ENCODE data around the gene FAM219B.
"Not testable (repeated sequence)": the region's sequence is repeated elsewhere in the genome, so short reads cannot be mapped to it uniquely, and the experiment has no call there.

The FAM219B gene

GRCh38 chr15:74906450-74907162 lies at the start of gene FAM219B:
Gene FAM219B, minus strand, starts transcription at chr15:74906851. Its CDS starts 51 bp downstream, at chr15:74906800.
- H3K9me3 ChIP-seq (ENCODE audit: control insufficient read depth, low read depth, low read length), result no peaks in the 10 kb centered on the region
- peak within 1 kb of the TSS; percentile 82 for H3K4me3 ChIP-seq (ENCODE audit: low read length)
- H3K4me1 ChIP-seq (ENCODE audit: control insufficient read depth, low read depth, low read length), result no peaks in the 10 kb centered on the region
- H3K9ac ChIP-seq (ENCODE audit: low read length), result peak within 1 kb of the TSS; percentile 88
- peak within 1 kb of the TSS; percentile 67 for H3K27ac ChIP-seq (ENCODE audit: low read length)
- no peaks in the 10 kb centered on the region for H3K27me3 ChIP-seq (ENCODE audit: control insufficient read depth, insufficient read depth, low read length)
- peaks cover 33% of the 10 kb centered on the region for H3K36me3 ChIP-seq (ENCODE audit: control insufficient read depth, low read depth, low read length)

DNA sequence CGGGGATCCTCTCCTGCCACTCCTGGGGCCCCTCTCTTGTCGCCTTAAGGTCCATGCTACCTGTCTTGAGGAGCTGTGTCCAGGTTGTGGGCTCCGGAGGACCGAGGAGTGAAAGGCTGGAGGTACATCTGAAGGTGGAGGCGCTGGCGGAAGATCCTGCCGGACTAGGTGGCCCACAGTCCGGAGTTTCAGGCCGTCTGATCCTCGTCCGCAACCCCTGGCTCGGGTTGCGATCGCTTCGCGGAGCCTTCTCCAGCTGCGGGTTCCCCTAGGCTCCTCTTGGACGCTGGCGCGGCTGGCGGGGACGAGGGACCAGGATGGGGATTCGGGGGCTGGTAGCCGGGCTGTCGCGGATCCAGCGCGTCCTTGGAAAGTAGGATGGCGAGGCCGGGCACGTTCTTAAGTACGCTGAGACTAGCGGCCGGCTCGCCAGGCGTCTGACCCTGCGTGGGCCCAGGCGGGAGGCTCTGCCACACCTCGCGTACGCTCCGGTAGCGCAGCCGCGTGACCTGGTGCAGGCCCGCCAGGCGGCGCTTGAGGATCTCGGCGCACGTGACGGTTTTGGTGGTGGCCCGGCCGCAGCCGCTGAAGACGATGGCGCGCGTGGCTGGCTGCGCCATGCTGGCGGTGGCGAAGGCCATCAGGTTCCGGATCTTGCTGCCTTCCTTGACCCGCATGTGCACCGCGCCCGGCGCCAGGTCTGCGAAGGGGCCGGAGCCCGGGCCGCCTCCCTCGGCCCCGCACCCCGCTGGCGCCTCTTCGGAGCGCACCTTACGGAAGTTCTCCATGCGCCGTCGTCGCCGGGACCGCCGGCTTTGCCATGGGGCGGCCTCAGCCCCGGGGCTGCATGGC lies 49.4 kb upstream of the FAM219B start:
- Histone ChIP-seq H3K4me1 (ENCODE audit: control insufficient read depth, low read depth, low read length) (peaks cover 13% of the 10 kb centered on the region), H3K36me3 (ENCODE audit: control insufficient read depth, low read depth, low read length) (no peaks in the 10 kb centered on the region), H3K9me3 (ENCODE audit: control insufficient read depth, low read depth, low read length) (no peaks in the 10 kb centered on the region), H3K9ac (ENCODE audit: low read length) (peak overlapping the region; percentile 38), H3K27ac (ENCODE audit: low read length) (no peak overlapping the region), H3K4me3 (ENCODE audit: low read length) (peak overlapping the region; percentile 72), H3K27me3 (ENCODE audit: control insufficient read depth, insufficient read depth, low read length) (peaks cover 59% of the 10 kb centered on the region)

DNA sequence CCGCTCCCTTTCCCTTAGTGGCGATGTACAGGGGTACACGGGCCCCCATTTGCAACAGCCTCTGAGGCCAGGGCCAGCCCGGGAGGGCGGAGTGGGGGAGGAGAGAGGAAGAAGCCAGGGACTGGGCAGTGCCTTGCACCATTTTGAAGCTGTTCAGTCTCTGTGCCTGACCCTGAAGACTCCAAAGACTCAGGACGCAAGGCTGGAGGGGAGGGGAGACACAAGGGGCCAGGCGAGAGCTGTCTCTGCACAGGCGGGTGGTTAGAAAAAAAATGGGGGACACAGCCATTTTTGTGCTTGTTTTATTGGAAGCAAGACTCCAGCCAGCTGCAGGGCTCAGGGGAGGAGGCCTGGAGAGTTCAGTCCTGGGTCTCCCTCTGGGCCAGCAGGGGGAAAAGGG lies 48.4 kb upstream of the FAM219B start:
- Histone ChIP-seq H3K4me3 (ENCODE audit: low read length) (peak overlapping the region; percentile 72), H3K9me3 (ENCODE audit: control insufficient read depth, low read depth, low read length) (no peaks in the 10 kb centered on the region), H3K36me3 (ENCODE audit: control insufficient read depth, low read depth, low read length) (no peaks in the 10 kb centered on the region), H3K27ac (ENCODE audit: low read length) (no peak overlapping the region), H3K4me1 (ENCODE audit: control insufficient read depth, low read depth, low read length) (peaks cover 20% of the 10 kb centered on the region), H3K27me3 (ENCODE audit: control insufficient read depth, insufficient read depth, low read length) (peaks cover 50% of the 10 kb centered on the region), H3K9ac (ENCODE audit: low read length) (no peak overlapping the region)

GRCh38 chr15:74954515-74954914 lies 47.9 kb upstream of the FAM219B start:
- Histone ChIP-seq H3K36me3 (ENCODE audit: control insufficient read depth, low read depth, low read length) (no peaks in the 10 kb centered on the region), H3K27ac (ENCODE audit: low read length) (no peak overlapping the region), H3K9me3 (ENCODE audit: control insufficient read depth, low read depth, low read length) (no peaks in the 10 kb centered on the region), H3K4me1 (ENCODE audit: control insufficient read depth, low read depth, low read length) (peaks cover 22% of the 10 kb centered on the region), H3K9ac (ENCODE audit: low read length) (no peak overlapping the region), H3K27me3 (ENCODE audit: control insufficient read depth, insufficient read depth, low read length) (peaks cover 45% of the 10 kb centered on the region), H3K4me3 (ENCODE audit: low read length) (no peak overlapping the region)

DNA sequence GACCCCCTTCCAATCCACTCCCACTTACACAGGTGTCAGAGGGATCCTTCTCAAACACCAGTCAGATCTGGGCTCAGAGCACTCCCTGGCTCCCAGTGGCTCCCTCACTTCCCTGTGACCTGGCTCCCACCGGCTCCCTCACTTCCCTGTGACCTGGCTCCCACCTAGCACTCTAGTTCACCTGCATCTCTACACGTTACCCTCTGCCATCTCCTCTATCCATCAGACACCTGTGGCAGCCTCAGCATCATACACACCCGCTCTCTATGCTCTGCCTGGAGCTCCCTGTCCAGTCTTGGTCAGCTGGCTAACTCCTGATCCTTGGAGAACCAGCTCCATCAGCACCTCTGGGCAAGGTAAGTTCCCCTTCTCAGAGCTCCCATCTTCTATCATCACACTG lies 44.4 kb upstream of the FAM219B start:
- Histone ChIP-seq H3K27me3 (ENCODE audit: control insufficient read depth, insufficient read depth, low read length) (peaks cover 15% of the 10 kb centered on the region), H3K9me3 (ENCODE audit: control insufficient read depth, low read depth, low read length) (no peaks in the 10 kb centered on the region), H3K9ac (ENCODE audit: low read length) (no peak overlapping the region), H3K4me1 (ENCODE audit: control insufficient read depth, low read depth, low read length) (peaks cover 19% of the 10 kb centered on the region), H3K27ac (ENCODE audit: low read length) (no peak overlapping the region), H3K36me3 (ENCODE audit: control insufficient read depth, low read depth, low read length) (no peaks in the 10 kb centered on the region), H3K4me3 (ENCODE audit: low read length) (no peak overlapping the region)

DNA sequence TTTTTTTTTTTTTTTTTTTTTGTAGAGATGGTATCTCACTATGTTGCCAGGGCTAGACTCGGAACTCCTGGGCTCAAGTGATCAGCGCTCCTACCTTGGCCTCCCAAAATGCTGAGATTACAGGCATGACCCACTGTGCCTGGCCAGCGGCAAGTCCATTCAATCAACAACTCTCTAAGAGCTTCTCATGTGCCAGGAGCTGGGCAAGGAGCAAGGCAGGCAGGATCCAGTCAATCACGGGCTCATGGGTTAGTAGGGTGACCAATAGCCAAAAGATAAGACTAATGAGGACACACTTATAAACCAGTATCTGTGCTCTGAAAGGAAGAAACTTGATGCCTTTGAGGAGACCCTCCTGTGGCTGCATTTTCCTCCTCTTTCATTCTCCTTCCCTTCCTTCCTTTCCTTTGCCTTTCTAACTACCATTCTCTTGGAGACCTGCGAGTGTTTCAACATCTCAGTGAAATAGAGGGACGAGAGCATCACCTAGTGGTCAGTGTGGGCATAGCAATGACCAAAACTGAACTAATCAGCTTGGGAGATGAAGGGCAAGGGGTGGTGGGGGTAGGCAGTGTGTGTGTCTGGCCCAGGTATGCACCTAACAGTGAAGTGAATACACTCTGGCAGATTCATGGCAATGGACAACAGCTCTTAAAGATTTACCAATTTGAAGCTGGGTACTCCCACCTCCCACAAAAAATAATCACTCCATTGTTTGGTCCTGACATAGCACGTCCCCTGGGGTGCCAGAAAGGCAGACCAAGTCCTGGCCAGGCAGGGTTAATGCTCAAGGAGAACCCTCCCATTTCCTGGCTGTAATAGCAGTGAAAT lies 43.6 kb upstream of the FAM219B start:
- peaks cover 8% of the 10 kb centered on the region for H3K27me3 ChIP-seq (ENCODE audit: control insufficient read depth, insufficient read depth, low read length)
- H3K4me1 ChIP-seq (ENCODE audit: control insufficient read depth, low read depth, low read length), result peaks cover 15% of the 10 kb centered on the region
- no peak overlapping the region for H3K4me3 ChIP-seq (ENCODE audit: low read length)
- H3K27ac ChIP-seq (ENCODE audit: low read length), result no peak overlapping the region
- H3K9me3 ChIP-seq (ENCODE audit: control insufficient read depth, low read depth, low read length), result no peaks in the 10 kb centered on the region
- H3K36me3 ChIP-seq (ENCODE audit: control insufficient read depth, low read depth, low read length), result no peaks in the 10 kb centered on the region
- no peak overlapping the region for H3K9ac ChIP-seq (ENCODE audit: low read length)

- H3K27me3 ChIP-seq (ENCODE audit: control insufficient read depth, insufficient read depth, low read length), result no peaks in the 10 kb centered on the region
- H3K9ac ChIP-seq (ENCODE audit: low read length), result peak within 1 kb of the TSS; percentile 94
- peak within 1 kb of the TSS; percentile 99 for H3K4me3 ChIP-seq (ENCODE audit: low read length)
- no peaks in the 10 kb centered on the region for H3K9me3 ChIP-seq (ENCODE audit: control insufficient read depth, low read depth, low read length)
- H3K27ac ChIP-seq (ENCODE audit: low read length), result peak within 1 kb of the TSS; percentile 79
- H3K4me1 ChIP-seq (ENCODE audit: control insufficient read depth, low read depth, low read length), result no peaks in the 10 kb centered on the region
- H3K36me3 ChIP-seq (ENCODE audit: control insufficient read depth, low read depth, low read length), result peaks cover 5% of the 10 kb centered on the region
These were observed 31.1 kb upstream of the FAM219B start, which contains the start of gene COX5A for GRCh38 chr15:74937590-74938371. Gene COX5A, minus strand, starts transcription at chr15:74938073. Its CDS starts 59 bp downstream, at chr15:74938014.

DNA sequence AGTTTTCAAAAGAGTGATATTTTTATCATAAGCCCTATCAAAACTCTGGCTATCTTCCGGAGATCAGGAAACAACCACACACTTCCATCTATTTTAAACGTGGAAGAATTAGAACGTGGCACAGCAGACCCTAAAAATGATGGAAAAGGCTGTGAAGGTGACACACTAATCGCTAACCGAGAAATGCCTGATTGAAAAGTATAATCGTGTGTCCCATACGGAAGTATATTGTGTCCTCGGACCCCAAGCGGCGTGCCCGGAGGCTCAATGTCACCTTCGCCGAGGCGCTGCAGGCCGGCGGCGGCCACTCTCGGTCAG lies 30.6 kb upstream of the FAM219B start:
- peak overlapping the region; percentile 79 for H3K27ac ChIP-seq (ENCODE audit: low read length)
- H3K9ac ChIP-seq (ENCODE audit: low read length), result peak overlapping the region; percentile 94
- H3K36me3 ChIP-seq (ENCODE audit: control insufficient read depth, low read depth, low read length), result peaks cover 5% of the 10 kb centered on the region
- no peaks in the 10 kb centered on the region for H3K27me3 ChIP-seq (ENCODE audit: control insufficient read depth, insufficient read depth, low read length)
- peak overlapping the region; percentile 99 for H3K4me3 ChIP-seq (ENCODE audit: low read length)
- H3K9me3 ChIP-seq (ENCODE audit: control insufficient read depth, low read depth, low read length), result no peaks in the 10 kb centered on the region
- no peaks in the 10 kb centered on the region for H3K4me1 ChIP-seq (ENCODE audit: control insufficient read depth, low read depth, low read length)

GRCh38 chr15:74935193-74935592 lies 28.5 kb upstream of the FAM219B start:
- H3K9ac ChIP-seq (ENCODE audit: low read length); H3K4me3 ChIP-seq (ENCODE audit: low read length); H3K9me3 ChIP-seq (ENCODE audit: control insufficient read depth, low read depth, low read length); H3K4me1 ChIP-seq (ENCODE audit: control insufficient read depth, low read depth, low read length); H3K36me3 ChIP-seq (ENCODE audit: control insufficient read depth, low read depth, low read length); H3K27ac ChIP-seq (ENCODE audit: low read length); H3K27me3 ChIP-seq (ENCODE audit: control insufficient read depth, insufficient read depth, low read length): not testable (repeated sequence)

- H3K36me3 ChIP-seq (ENCODE audit: control insufficient read depth, low read depth, low read length), result peaks cover 18% of the 10 kb centered on the region
- no peak overlapping the region for H3K9ac ChIP-seq (ENCODE audit: low read length)
- H3K9me3 ChIP-seq (ENCODE audit: control insufficient read depth, low read depth, low read length), result no peaks in the 10 kb centered on the region
- H3K27me3 ChIP-seq (ENCODE audit: control insufficient read depth, insufficient read depth, low read length), result no peaks in the 10 kb centered on the region
- no peak overlapping the region for H3K4me3 ChIP-seq (ENCODE audit: low read length)
- no peak overlapping the region for H3K27ac ChIP-seq (ENCODE audit: low read length)
- no peaks in the 10 kb centered on the region for H3K4me1 ChIP-seq (ENCODE audit: control insufficient read depth, low read depth, low read length)
These were observed 26.9 kb upstream of the FAM219B start for GRCh38 chr15:74933573-74933972.

GRCh38 chr15:74928771-74929198 lies 22.1 kb upstream of the FAM219B start:
- no peak overlapping the region for H3K9ac ChIP-seq (ENCODE audit: low read length)
- H3K27ac ChIP-seq (ENCODE audit: low read length), result no peak overlapping the region
- H3K4me1 ChIP-seq (ENCODE audit: control insufficient read depth, low read depth, low read length), result no peaks in the 10 kb centered on the region
- H3K27me3 ChIP-seq (ENCODE audit: control insufficient read depth, insufficient read depth, low read length), result no peaks in the 10 kb centered on the region
- peaks cover 47% of the 10 kb centered on the region for H3K36me3 ChIP-seq (ENCODE audit: control insufficient read depth, low read depth, low read length)
- H3K4me3 ChIP-seq (ENCODE audit: low read length), result no peak overlapping the region
- no peaks in the 10 kb centered on the region for H3K9me3 ChIP-seq (ENCODE audit: control insufficient read depth, low read depth, low read length)

Data from iPS-18a (cell line).